Measurements from ENCODE around the gene SF3A1.

GRCh38 chr22:30284172-30284571, 72.5 kb downstream of the SF3A1 start:
- TF ChIP-seq, protein P1, sequence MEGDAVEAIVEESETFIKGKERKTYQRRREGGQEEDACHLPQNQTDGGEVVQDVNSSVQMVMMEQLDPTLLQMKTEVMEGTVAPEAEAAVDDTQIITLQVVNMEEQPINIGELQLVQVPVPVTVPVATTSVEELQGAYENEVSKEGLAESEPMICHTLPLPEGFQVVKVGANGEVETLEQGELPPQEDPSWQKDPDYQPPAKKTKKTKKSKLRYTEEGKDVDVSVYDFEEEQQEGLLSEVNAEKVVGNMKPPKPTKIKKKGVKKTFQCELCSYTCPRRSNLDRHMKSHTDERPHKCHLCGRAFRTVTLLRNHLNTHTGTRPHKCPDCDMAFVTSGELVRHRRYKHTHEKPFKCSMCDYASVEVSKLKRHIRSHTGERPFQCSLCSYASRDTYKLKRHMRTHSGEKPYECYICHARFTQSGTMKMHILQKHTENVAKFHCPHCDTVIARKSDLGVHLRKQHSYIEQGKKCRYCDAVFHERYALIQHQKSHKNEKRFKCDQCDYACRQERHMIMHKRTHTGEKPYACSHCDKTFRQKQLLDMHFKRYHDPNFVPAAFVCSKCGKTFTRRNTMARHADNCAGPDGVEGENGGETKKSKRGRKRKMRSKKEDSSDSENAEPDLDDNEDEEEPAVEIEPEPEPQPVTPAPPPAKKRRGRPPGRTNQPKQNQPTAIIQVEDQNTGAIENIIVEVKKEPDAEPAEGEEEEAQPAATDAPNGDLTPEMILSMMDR (IDR thresholded peaks at IDR 0.05; ENCODE audit: low read depth, low read length) = no peak
- no peak for TF ChIP-seq EZH2phosphoT487 (IDR thresholded peaks at IDR 0.05; ENCODE audit: low read depth)

All from OCI-LY3 (cell line).